AG08396 (cell line): ENCODE results near the gene RABL2A.
"Not testable (repeated sequence)": the region's sequence is repeated elsewhere in the genome, so short reads cannot be mapped to it uniquely, and the experiment has no call there.

Experiments used
- DNase-seq: peaks from one replicate; pipeline ENCODE4 v3.0.0; 2012; ENCODE audit warnings: low spot score, mixed read lengths

The RABL2A gene

GRCh38 chr2:113686537-113686936, 59.5 kb downstream of the RABL2A start:
- DNase-seq: no peak

GRCh38 chr2:113690871-113691270, 63.8 kb downstream of the RABL2A start:
- DNase-seq: not testable (repeated sequence)
